Pulmonary artery endothelial cell (primary cell): ENCODE results near the gene PTRH2. TPM values are rescaled to one million over a fixed set of nuclear protein-coding genes. Genes with fewer than 3 reads are reported as not detected.

Experiments used
- DNase-seq: peaks from one replicate; pipeline ENCODE4 v3.0.0-alpha.2; 2011; ENCODE audit warnings: low read depth, low spot score
- total RNA-seq: library from RNA; depleted of rRNA; stranded (reverse); fragments of >200 nt; gene quantifications from 2 replicates; pipeline ENCODE4 v1.2.3, GENCODE V29; 2014

PTRH2 gene
- total RNA-seq, 1 donor from 2014 or later = 52.5 TPM

- no peak for DNase-seq
Observed at GRCh38 chr17:59722623-59723022, 15.4 kb upstream of the PTRH2 start.

- no peak for DNase-seq
Observed at GRCh38 chr17:59719526-59719925, 12.3 kb upstream of the PTRH2 start.

- no peak for DNase-seq
Observed at GRCh38 chr17:59716427-59716826, 9.2 kb upstream of the PTRH2 start.

GRCh38 chr17:59714255-59714654 is 7.0 kb upstream of the PTRH2 start:
- no peak for DNase-seq

DNA sequence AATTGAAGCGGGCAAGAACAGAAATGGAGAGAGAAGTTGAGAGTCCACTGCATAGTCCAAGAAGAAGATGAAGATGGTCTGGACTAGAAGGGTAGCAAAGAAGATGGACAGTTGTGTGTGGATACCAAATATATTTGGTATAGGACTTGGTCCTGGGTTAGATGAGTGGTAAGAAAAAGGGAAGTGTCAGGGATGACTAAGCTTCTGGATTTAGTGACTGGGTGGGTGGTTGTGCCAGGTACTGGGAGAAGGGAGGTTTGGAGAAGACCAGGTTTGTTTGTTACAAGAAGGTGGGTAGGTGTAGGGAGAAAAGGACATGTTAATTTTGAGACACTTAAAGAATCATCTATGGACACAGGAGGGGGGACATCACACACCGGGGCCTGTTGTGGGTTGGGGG is 5.6 kb upstream of the PTRH2 start:
- DNase-seq = no peak

- no peak for DNase-seq
Observed at GRCh38 chr17:59711936-59712335, 4.7 kb upstream of the PTRH2 start.

- DNase-seq = no peak
Observed at GRCh38 chr17:59707971-59708430, 771 bp upstream of the PTRH2 start.

DNA sequence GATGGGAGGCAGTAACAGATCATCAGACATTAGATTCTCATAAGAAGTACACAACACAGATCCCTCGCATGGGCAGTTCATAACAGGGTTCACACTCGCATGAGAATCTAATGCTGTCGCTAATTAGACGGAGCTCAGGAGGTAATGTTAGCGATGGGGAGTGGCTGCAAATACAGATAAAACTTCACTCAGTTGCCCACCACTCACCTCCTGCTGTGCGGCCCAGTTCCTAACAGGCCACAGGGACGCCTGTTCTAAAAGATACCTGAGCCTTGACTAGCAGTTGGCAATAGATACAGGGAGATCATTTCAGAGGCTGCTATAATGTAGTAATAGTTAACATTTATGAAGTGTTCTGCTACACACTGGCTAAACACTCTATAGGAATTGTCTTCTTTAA is 4.9 kb downstream of the PTRH2 start:
- DNase-seq = no peak

GRCh38 chr17:59699786-59700185 is 7.4 kb downstream of the PTRH2 start:
- DNase-seq = no peak

DNA sequence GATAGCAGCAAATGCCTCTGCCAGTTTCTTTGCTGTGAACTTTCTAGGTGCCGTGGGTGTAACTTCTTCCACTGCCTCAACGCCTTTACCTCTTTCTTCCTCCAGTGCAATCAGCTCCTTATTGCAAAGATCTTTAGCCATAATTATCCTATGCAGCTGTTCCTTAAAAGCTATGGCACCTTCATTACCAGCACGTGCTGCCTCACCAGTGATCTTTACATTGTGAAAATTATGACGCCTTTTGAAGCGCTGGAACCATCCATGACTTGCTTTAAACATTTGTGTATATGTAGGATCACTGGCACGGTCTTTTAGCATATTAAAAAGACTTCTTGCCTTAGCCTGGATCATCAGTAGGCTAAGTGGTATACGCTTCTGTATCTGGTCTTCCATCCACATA is 8.0 kb downstream of the PTRH2 start:
- DNase-seq = no peak

DNA sequence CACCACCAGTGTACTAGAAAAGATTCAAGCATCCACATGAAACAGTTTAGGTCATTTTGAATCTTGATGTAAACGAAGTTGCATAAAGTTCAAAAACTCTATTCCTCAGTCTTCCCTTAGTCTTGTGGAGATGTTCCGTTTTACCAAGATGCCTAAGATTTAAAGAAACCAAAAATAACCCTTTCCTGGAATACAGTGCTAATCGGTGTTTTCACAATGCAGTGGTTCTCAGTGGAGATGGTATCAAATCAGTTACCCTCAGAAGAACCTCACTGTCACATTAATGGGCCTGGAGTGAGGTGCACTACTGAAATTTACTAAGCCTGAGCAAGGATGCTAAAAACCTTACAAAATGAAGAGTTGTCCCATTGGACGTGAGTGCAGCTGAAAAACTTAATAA is 9.1 kb downstream of the PTRH2 start:
- no peak for DNase-seq

- DNase-seq = no peak
Observed at GRCh38 chr17:59696682-59697277, 10.4 kb downstream of the PTRH2 start.

- no peak for DNase-seq
Observed at GRCh38 chr17:59695945-59696681, 11.1 kb downstream of the PTRH2 start.

- no peak for DNase-seq
Observed at GRCh38 chr17:59694344-59694743, 12.9 kb downstream of the PTRH2 start.

- DNase-seq = no peak
Observed at GRCh38 chr17:59693582-59693981, 13.6 kb downstream of the PTRH2 start.

GRCh38 chr17:59688496-59688895 is 18.7 kb downstream of the PTRH2 start:
- DNase-seq = no peak

DNA sequence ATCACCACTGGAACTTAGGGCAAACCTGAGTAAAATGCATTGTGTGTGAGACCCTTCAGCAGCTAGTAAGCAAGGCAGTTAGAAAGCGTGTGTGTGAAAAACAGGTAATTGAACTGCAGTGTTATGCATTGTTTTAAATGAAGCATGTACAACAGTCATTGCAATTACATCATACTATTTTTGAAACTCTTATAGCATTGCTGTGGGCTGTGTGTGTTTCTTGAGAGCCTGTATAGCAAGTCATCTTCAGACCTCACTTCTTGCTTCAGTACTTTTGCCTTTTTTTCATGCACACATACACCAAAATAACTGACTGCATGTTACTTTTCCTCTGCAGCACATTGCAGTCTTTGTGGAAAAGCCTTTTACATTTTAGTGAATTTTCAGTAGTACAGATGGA is 19.2 kb downstream of the PTRH2 start:
- no peak for DNase-seq

- DNase-seq = no peak
Observed at GRCh38 chr17:59684967-59685366, 22.3 kb downstream of the PTRH2 start.

- no peak for DNase-seq
Observed at GRCh38 chr17:59683283-59683682, 23.9 kb downstream of the PTRH2 start.

- no peak for DNase-seq
Observed at GRCh38 chr17:59680314-59680713, 26.9 kb downstream of the PTRH2 start.

DNA sequence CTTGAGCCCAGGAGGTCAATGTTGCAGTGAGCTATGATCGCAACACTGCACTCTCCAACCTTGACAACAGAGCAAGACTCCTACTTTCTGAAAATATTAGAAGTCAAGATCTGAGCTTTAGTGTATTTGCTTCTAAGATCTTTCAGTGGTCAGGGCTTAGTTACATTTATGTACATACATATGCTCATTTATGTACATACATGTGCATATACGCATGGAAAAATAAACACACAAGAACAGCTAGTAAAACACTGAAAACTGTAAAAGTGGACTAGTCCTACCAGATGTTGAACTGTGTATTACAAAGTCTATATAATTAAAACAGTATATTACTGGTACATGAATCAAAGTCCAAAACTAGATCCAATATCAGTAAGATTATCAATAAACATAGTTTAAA is 28.3 kb downstream of the PTRH2 start:
- no peak for DNase-seq

DNA sequence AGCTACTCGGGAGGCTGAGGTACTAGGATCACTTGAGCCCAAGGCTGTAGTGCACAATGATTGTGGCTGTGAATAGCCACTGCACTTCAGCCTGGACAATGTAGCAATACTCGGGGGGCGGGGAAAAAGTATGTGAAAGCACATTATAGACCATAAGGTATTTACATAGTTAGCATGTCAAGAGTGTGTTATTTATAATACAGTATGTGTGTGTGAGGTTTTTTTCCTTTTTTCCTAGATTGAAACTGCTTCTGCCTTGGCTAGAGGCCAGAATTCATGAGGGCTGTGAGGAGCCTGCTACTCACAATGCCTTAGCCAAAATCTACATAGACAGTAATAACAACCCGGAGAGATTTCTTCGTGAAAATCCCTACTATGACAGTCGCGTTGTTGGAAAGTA is 30.5 kb downstream of the PTRH2 start:
- DNase-seq = no peak

DNA sequence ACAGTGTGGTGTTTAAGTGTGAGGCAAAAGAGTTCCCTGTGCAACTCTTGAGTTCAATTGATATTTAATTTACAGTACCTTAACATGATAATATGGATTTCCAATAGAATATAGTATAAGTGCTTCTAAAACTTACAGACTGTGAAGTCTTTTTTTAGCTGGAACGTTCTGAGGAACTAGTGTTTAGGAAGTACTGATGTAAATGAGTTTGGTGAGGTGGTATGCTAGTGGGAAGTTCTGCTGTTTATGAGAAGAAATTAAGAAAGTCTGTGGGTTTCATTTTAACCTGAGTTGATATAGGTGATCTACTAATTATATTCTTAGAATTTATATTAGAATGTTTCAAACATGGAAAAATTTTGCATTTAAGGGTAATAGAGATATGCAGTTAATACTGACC is 32.0 kb downstream of the PTRH2 start:
- no peak for DNase-seq
